ENCODE measurements around the gene EGLN3.
"Not testable (repeated sequence)": the region's sequence is repeated elsewhere in the genome, so short reads cannot be mapped to it uniquely, and the experiment has no call there.

EGLN3 gene

DNA sequence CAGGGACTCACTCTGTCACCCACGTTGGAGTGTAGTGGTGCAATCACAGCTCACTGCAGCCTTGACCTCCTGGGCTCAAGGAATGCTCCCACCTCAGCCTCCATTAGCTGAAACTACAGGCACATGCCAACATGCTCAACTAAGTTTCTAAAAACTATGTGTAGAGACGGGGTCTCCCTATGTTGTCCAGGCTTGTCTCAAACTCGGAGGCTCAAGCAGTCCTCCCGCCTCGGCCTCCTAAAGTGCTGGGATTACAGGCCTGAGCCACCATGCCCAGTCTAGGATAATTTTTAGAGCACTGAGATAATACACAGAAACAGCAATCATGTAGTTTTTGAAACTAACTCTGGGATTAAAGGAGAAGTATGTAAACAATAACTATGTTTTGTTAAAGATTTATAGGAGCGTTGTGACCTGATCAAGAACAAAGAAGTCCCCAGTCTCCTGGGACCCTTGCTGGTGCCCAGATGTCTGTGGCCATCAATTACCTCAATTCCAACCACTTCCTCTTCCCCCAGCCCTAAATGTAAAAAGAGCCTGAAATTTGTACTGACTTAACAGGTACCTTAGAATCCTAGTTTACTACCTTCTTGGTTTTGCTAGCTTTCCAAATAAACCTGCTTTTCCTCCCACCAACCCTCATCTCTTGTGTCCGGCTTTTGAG lies 28.9 kb upstream of the EGLN3 start:
- Histone ChIP-seq H3K4me3 (ENCODE audit: low read depth in 1 of 2, low read length in 2 of 2) (no peak overlapping the region), H3K9me3 (ENCODE audit: low read length) (no peaks in the 10 kb centered on the region)

DNA sequence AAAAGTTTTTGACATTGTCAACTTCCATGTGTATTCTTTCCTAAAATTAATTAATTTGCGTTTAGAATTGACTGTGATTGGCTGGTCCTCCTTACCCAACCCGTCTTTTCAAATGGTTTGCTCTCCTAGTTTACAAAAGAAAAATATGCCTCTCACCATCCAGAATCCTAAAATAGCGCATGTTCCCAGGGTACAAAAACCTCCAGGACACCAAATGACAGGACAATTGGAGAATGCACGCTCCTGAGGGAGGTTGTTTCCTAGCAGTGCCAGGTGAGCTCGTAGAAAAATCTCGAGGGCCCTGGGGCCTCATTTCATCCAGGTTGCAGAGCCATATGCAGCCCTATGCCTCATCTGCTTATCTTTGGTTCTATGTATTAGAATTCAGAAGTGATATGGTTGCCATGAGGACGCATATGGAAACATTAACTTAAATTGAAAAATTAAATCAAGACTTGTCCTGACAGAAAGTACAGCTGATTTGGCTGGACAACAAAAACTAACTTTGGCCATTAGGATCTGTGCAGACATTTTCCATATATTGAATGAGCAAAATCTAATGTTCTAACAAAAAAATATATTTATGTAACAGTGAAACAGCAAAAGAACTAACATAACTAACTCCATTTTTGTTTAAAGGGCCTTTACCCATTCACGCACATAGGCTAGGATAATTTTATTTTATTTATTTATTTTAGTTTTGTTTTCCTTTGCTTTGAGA lies 28.2 kb upstream of the EGLN3 start:
- H3K9ac ChIP-seq (ENCODE audit: low read length), result no peak overlapping the region
- H3K27me3 ChIP-seq (ENCODE audit: control insufficient read depth in 1 of 2, insufficient read depth in 2 of 2, low read length in 2 of 2), result no peaks in the 10 kb centered on the region
- H3K27ac ChIP-seq (ENCODE audit: low read depth, low read length), result no peak overlapping the region

More for the DNA sequence above, 28.9 kb upstream of the EGLN3 start:
- Histone ChIP-seq H3K36me3 (ENCODE audit: insufficient read depth, low read length) (no peaks in the 10 kb centered on the region), H3K4me1 (ENCODE audit: insufficient read depth, low read length) (no peaks in the 10 kb centered on the region), H3K9ac (ENCODE audit: low read length) (no peak overlapping the region), H3K27ac (ENCODE audit: low read depth, low read length) (no peak overlapping the region), H3K27me3 (ENCODE audit: control insufficient read depth in 1 of 2, insufficient read depth in 2 of 2, low read length in 2 of 2) (no peaks in the 10 kb centered on the region)

DNA sequence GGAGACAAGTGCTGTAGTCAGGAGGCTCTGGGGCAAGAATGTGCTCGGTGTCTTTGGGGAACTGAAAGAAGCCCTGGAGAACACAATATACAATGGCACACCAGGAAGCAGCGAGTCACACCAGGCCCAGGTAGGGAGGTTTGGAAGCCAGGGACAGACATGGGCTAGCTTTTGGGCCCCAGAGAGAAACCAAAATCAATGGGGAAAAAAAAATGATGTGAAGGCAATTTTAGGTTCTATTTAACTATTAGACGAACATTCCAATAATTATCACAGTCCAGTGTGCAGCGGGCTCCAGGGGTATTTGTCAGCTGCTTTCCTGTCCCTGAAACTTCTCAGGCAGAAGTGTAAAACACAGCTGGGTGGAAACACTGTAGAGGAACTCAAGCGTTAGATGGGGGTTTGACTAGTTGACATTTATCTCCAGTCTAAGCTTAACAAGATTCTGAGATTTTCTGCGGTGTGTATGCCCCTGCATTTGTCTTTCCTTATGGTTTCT lies 21.8 kb upstream of the EGLN3 start:
- H3K4me1 ChIP-seq (ENCODE audit: insufficient read depth, low read length), result peaks cover 6% of the 10 kb centered on the region

More for the DNA sequence above, 28.2 kb upstream of the EGLN3 start:
- H3K4me3 ChIP-seq (ENCODE audit: low read depth in 1 of 2, low read length in 2 of 2), result no peak overlapping the region
- no peaks in the 10 kb centered on the region for H3K4me1 ChIP-seq (ENCODE audit: insufficient read depth, low read length)
- no peaks in the 10 kb centered on the region for H3K36me3 ChIP-seq (ENCODE audit: insufficient read depth, low read length)
- no peaks in the 10 kb centered on the region for H3K9me3 ChIP-seq (ENCODE audit: low read length)

DNA sequence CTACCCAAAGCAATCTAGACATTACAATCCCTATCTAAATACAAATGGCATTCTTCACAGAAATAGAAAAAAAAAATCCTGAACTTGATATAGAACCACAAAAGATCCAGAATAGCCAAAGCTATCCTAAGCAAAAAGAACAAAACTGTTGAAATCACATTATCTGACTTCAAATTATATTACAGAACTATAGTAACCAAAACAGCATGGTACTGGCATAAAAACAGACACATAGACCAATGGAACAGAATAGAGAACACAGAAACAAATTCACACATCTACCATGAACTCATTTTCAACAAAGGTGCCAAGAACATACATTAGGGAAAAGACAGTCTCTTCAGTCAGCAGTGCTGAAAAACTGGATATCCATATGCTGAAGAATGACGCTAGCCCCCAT lies 19.0 kb upstream of the EGLN3 start:
- H3K9me3 ChIP-seq (ENCODE audit: low read length); H3K4me1 ChIP-seq (ENCODE audit: insufficient read depth, low read length); H3K27ac ChIP-seq (ENCODE audit: low read depth, low read length); H3K4me3 ChIP-seq (ENCODE audit: low read depth in 1 of 2, low read length in 2 of 2); H3K27me3 ChIP-seq (ENCODE audit: control insufficient read depth in 1 of 2, insufficient read depth in 2 of 2, low read length in 2 of 2); H3K36me3 ChIP-seq (ENCODE audit: insufficient read depth, low read length); H3K9ac ChIP-seq (ENCODE audit: low read length): not testable (repeated sequence)

More for the DNA sequence above, 21.8 kb upstream of the EGLN3 start:
- H3K27me3 ChIP-seq (ENCODE audit: control insufficient read depth in 1 of 2, insufficient read depth in 2 of 2, low read length in 2 of 2), result no peaks in the 10 kb centered on the region
- H3K9me3 ChIP-seq (ENCODE audit: low read length), result no peaks in the 10 kb centered on the region
- H3K9ac ChIP-seq (ENCODE audit: low read length), result no peak overlapping the region
- H3K27ac ChIP-seq (ENCODE audit: low read depth, low read length), result no peak overlapping the region
- no peak overlapping the region for H3K4me3 ChIP-seq (ENCODE audit: low read depth in 1 of 2, low read length in 2 of 2)
- H3K36me3 ChIP-seq (ENCODE audit: insufficient read depth, low read length), result no peaks in the 10 kb centered on the region

DNA sequence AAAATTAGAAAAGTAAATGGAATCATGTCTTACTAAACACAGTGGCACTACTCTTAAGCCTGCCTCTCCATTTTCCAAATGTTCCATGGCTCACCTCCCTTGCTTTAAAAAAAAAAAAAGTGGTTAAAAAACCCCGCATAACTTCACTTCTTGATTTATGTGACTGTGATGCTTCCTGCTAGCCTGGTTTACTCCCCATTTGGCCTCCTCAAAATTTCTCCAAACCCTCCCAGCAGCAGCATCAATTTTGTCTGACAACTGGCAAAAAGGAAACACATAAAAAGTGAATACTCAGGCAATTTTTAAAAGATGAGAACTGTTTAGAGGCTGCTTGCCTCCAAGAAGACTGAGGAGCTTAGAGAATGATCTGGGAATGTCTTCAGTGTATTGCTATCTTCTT lies 17.8 kb upstream of the EGLN3 start:
- H3K27me3 ChIP-seq (ENCODE audit: control insufficient read depth in 1 of 2, insufficient read depth in 2 of 2, low read length in 2 of 2), result no peaks in the 10 kb centered on the region
- no peaks in the 10 kb centered on the region for H3K36me3 ChIP-seq (ENCODE audit: insufficient read depth, low read length)
- H3K9ac ChIP-seq (ENCODE audit: low read length), result no peak overlapping the region
- no peak overlapping the region for H3K4me3 ChIP-seq (ENCODE audit: low read depth in 1 of 2, low read length in 2 of 2)
- H3K27ac ChIP-seq (ENCODE audit: low read depth, low read length), result no peak overlapping the region
- no peaks in the 10 kb centered on the region for H3K9me3 ChIP-seq (ENCODE audit: low read length)
- peaks cover 3% of the 10 kb centered on the region for H3K4me1 ChIP-seq (ENCODE audit: insufficient read depth, low read length)

DNA sequence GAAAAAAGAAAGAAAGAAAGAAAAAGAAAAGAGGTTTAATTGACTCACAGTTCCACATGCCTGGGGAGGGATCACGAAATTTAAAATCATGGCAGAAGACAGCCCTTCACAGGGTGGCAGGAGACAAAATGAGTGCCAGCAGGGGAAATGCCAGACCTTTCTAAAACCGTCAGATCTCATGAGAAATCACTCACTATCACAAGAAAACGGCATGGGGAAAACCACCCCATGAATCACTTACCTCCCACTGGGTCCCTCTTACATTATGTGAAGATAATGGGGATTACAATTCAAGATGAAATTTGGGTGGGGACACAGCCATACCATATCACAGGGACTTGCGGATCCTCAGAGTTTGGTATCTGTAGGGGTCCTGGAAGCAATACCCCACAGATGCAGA lies 16.3 kb upstream of the EGLN3 start:
- H3K9ac ChIP-seq (ENCODE audit: low read length), result no peak overlapping the region
- no peaks in the 10 kb centered on the region for H3K27me3 ChIP-seq (ENCODE audit: control insufficient read depth in 1 of 2, insufficient read depth in 2 of 2, low read length in 2 of 2)
- no peaks in the 10 kb centered on the region for H3K9me3 ChIP-seq (ENCODE audit: low read length)
- no peaks in the 10 kb centered on the region for H3K4me1 ChIP-seq (ENCODE audit: insufficient read depth, low read length)
- no peaks in the 10 kb centered on the region for H3K36me3 ChIP-seq (ENCODE audit: insufficient read depth, low read length)
- no peak overlapping the region for H3K4me3 ChIP-seq (ENCODE audit: low read depth in 1 of 2, low read length in 2 of 2)
- H3K27ac ChIP-seq (ENCODE audit: low read depth, low read length), result no peak overlapping the region

DNA sequence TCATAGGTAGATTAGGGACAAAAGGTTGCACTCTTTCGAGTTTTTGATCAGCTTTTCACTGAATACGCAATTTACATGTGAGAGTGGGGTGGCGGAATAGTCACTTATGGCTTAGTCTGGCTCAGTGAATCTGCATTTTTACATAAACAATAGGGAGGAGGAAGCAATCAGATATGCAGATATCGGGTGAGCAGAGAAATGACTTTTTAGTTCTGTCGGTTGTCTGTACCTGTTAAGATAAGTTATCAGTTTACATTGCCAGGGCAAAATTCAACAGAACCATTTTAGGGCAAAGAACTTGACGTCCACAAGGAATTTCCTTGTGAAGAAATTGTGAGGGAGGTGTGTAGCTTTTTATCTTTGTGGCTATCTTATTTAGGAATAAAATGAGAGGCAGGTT lies 15.4 kb upstream of the EGLN3 start:
- Histone ChIP-seq H3K27me3 (ENCODE audit: control insufficient read depth in 1 of 2, insufficient read depth in 2 of 2, low read length in 2 of 2) (no peaks in the 10 kb centered on the region), H3K9me3 (ENCODE audit: low read length) (no peaks in the 10 kb centered on the region), H3K4me3 (ENCODE audit: low read depth in 1 of 2, low read length in 2 of 2) (no peak overlapping the region), H3K27ac (ENCODE audit: low read depth, low read length) (no peak overlapping the region), H3K9ac (ENCODE audit: low read length) (no peak overlapping the region), H3K4me1 (ENCODE audit: insufficient read depth, low read length) (no peaks in the 10 kb centered on the region), H3K36me3 (ENCODE audit: insufficient read depth, low read length) (no peaks in the 10 kb centered on the region)

DNA sequence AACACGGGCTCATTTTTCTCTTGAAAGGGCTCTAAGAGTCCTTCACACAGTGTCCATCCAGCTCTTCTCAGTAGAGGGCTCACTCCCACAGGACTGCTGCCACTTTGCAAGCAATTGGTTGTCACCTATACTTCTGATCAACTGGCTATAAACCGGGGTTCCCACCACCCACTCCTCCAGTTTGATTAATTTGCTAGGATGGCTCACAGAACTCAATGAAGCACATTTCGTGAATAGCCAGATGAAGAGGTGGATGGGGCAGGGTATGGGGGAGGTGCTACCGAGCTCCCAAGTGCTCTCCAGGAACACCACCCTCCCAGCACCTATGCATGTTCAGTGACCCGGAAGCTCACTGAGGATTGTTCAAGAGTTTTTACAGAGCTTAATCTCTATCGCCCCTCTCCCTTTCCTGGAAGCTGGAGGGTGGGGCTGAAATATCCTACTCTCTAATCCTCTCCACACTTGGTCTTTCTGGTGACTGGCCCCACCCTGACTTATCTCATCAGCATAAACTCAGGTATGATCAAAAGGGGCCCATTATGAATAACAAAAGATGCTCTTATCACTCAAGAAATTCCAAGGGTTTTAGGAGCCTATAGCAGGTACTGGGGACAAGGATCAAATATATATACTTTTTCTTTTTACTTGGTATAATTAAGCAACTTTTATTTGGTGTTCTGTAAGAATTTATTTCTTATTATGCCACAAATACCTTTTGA lies 13.9 kb upstream of the EGLN3 start:
- no peaks in the 10 kb centered on the region for H3K4me1 ChIP-seq (ENCODE audit: insufficient read depth, low read length)
- no peaks in the 10 kb centered on the region for H3K27me3 ChIP-seq (ENCODE audit: control insufficient read depth in 1 of 2, insufficient read depth in 2 of 2, low read length in 2 of 2)
- H3K4me3 ChIP-seq (ENCODE audit: low read depth in 1 of 2, low read length in 2 of 2), result no peak overlapping the region
- no peaks in the 10 kb centered on the region for H3K36me3 ChIP-seq (ENCODE audit: insufficient read depth, low read length)
- H3K9me3 ChIP-seq (ENCODE audit: low read length), result no peaks in the 10 kb centered on the region
- H3K9ac ChIP-seq (ENCODE audit: low read length), result no peak overlapping the region
- no peak overlapping the region for H3K27ac ChIP-seq (ENCODE audit: low read depth, low read length)

DNA sequence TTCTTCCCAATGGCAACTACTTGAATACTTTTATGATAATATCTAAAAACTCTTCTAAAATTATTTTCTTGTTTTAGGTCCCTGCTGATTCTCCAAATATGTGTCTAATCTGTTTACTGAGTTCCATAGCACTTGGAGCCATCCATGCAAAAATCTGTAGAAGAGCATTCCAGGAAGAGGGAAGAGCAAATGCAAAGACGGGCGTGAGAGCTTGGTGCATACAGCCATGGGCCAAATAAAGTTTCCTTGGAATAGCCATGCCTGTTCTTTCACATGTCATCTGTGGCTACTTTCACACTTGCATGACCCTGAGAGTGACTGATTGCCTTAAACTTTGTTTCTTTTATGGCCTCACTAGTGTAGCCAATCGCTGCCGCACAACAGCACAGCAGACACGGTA lies 13.0 kb upstream of the EGLN3 start:
- Histone ChIP-seq H3K4me3 (ENCODE audit: low read depth in 1 of 2, low read length in 2 of 2) (no peak overlapping the region), H3K9me3 (ENCODE audit: low read length) (no peaks in the 10 kb centered on the region), H3K4me1 (ENCODE audit: insufficient read depth, low read length) (no peaks in the 10 kb centered on the region), H3K27me3 (ENCODE audit: control insufficient read depth in 1 of 2, insufficient read depth in 2 of 2, low read length in 2 of 2) (no peaks in the 10 kb centered on the region), H3K36me3 (ENCODE audit: insufficient read depth, low read length) (no peaks in the 10 kb centered on the region), H3K9ac (ENCODE audit: low read length) (no peak overlapping the region), H3K27ac (ENCODE audit: low read depth, low read length) (no peak overlapping the region)

DNA sequence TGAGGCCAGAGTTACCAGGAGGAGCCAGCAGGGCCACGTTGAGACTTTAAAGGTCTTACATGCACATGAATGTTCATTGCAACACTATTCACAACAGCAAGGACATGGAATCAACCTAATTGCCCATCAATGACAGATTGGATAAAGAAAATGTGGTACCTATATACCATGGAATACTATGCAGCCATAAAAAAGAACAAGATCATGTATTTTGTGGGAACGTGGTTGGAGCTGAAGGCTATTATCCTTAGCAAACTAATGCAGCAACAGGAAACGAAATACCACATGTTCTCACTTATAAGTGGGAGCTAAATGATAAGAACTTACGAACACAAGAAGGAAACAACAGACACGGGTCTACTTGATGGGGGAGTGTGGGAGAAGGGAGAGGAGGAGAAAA lies 11.6 kb upstream of the EGLN3 start:
- H3K27ac ChIP-seq (ENCODE audit: low read depth, low read length); H3K9ac ChIP-seq (ENCODE audit: low read length); H3K4me3 ChIP-seq (ENCODE audit: low read depth in 1 of 2, low read length in 2 of 2); H3K36me3 ChIP-seq (ENCODE audit: insufficient read depth, low read length); H3K4me1 ChIP-seq (ENCODE audit: insufficient read depth, low read length); H3K9me3 ChIP-seq (ENCODE audit: low read length); H3K27me3 ChIP-seq (ENCODE audit: control insufficient read depth in 1 of 2, insufficient read depth in 2 of 2, low read length in 2 of 2): not testable (repeated sequence)

DNA sequence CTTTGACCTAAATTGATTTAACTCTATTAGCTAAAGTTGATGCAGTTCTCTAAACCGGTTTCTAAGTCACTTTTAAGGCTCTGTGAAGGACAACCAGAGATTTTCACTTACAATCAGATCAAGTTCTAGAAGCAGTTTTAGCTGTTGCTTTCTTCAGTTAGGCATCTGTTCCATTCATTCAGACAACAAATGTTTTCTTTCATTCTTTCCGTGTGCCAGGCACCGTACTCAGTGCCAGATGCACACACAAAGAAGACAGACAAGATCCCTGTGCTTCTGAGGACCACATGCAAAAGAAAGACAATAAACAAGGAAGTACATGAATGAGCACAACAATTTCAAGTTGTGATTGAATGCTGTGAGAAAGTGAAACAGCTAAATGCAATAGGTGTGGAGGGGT lies 11.1 kb upstream of the EGLN3 start:
- Histone ChIP-seq H3K9ac (ENCODE audit: low read length) (no peak overlapping the region), H3K36me3 (ENCODE audit: insufficient read depth, low read length) (no peaks in the 10 kb centered on the region), H3K4me1 (ENCODE audit: insufficient read depth, low read length) (no peaks in the 10 kb centered on the region), H3K9me3 (ENCODE audit: low read length) (no peaks in the 10 kb centered on the region), H3K4me3 (ENCODE audit: low read depth in 1 of 2, low read length in 2 of 2) (no peak overlapping the region), H3K27me3 (ENCODE audit: control insufficient read depth in 1 of 2, insufficient read depth in 2 of 2, low read length in 2 of 2) (no peaks in the 10 kb centered on the region), H3K27ac (ENCODE audit: low read depth, low read length) (no peak overlapping the region)
